Brain microvascular endothelial cell (primary cell): ENCODE data around the gene ZFAND2A.

Experiments
- DNase-seq: peaks from one replicate; pipeline ENCODE4 v3.0.0-alpha.2; 2020
- H3K27ac ChIP-seq: fragments of 250-450 bp; sonication (Bioruptor Pico); 2 replicates; pipeline ENCODE4 v1.5.1; 2020; ENCODE audit warnings: mild to moderate bottlenecking, moderate library complexity
- H3K27me3 ChIP-seq: fragments of 250-450 bp; sonication (Bioruptor Pico); replicated peaks from 2 replicates; pipeline ENCODE4 v1.5.1; 2020; ENCODE audit warnings: mild to moderate bottlenecking
- H3K36me3 ChIP-seq: fragments of 250-450 bp; sonication (Bioruptor Pico); replicated peaks from 2 replicates; pipeline ENCODE4 v1.5.1; 2020; ENCODE audit warnings: mild to moderate bottlenecking
- H3K4me3 ChIP-seq: 2 replicates; pipeline ENCODE4 v1.5.1; 2011; ENCODE audit warnings: low read depth, mild to moderate bottlenecking, control low read depth, low read length, moderate library complexity
- CTCF ChIP-seq: IDR thresholded peaks from 2 replicates; pipeline ENCODE4 v1.5.1; 2011; ENCODE audit warnings: low read depth, mild to moderate bottlenecking, moderate library complexity, low read length, control low read depth, inconsistent platforms; ENCODE audit errors: missing control alignments
- in situ Hi-C: cut with HindIII; loops from 2 replicates; pipeline ENCODE4 v1.10.0; 2017; ENCODE audit warnings: low sequenced_read_pairs, low pct_ligation_motif_present

The ZFAND2A gene

GRCh38 chr7:1114088-1114487 lies 45.9 kb downstream of the ZFAND2A start:
- H3K27me3 ChIP-seq = no peaks in the 10 kb centered on the region
- H3K27ac ChIP-seq = no peak overlapping the region
- H3K36me3 ChIP-seq = peaks cover 2% of the 10 kb centered on the region
- no peak for TF ChIP-seq CTCF
- in situ Hi-C loops = no loop called here
- H3K4me3 ChIP-seq = no peak overlapping the region
- DNase-seq = no peak

- Histone ChIP-seq H3K27me3 (no peaks in the 10 kb centered on the region), H3K27ac (no peak overlapping the region), H3K36me3 (peaks cover 2% of the 10 kb centered on the region), H3K4me3 (no peak overlapping the region)
- in situ Hi-C loops = no loop called here
- DNase-seq = no peak
- no peak for TF ChIP-seq CTCF
Observed at GRCh38 chr7:1113548-1113885, 46.5 kb downstream of the ZFAND2A start.

GRCh38 chr7:1112625-1113547 lies 47.1 kb downstream of the ZFAND2A start:
- Histone ChIP-seq H3K27me3 (no peaks in the 10 kb centered on the region), H3K36me3 (peaks cover 2% of the 10 kb centered on the region), H3K4me3 (no peak overlapping the region), H3K27ac (no peak overlapping the region)
- TF ChIP-seq CTCF = no peak
- in situ Hi-C loops = no loop called here
- no peak for DNase-seq

- Histone ChIP-seq H3K27ac (no peak overlapping the region), H3K36me3 (peaks cover 2% of the 10 kb centered on the region), H3K4me3 (no peak overlapping the region), H3K27me3 (no peaks in the 10 kb centered on the region)
- no peak for TF ChIP-seq CTCF
- in situ Hi-C loops = no loop called here
- peak; percentile 32 for DNase-seq
Observed at GRCh38 chr7:1112109-1112508, 47.9 kb downstream of the ZFAND2A start.

GRCh38 chr7:1111156-1111555 lies 48.8 kb downstream of the ZFAND2A start:
- Histone ChIP-seq H3K36me3 (peaks cover 2% of the 10 kb centered on the region), H3K27ac (no peak overlapping the region), H3K4me3 (no peak overlapping the region), H3K27me3 (no peaks in the 10 kb centered on the region)
- TF ChIP-seq CTCF = no peak
- DNase-seq = no peak
- in situ Hi-C loops = no loop called here

GRCh38 chr7:1110358-1110757 lies 49.6 kb downstream of the ZFAND2A start:
- Histone ChIP-seq H3K27me3 (no peaks in the 10 kb centered on the region), H3K27ac (no peak overlapping the region), H3K36me3 (peaks cover 2% of the 10 kb centered on the region), H3K4me3 (no peak overlapping the region)
- DNase-seq = no peak
- in situ Hi-C loops = no loop called here
- TF ChIP-seq CTCF = no peak
